SKM-1 (cell line): ENCODE data around the gene ADAM17.

Experiments
- DNase-seq: peaks from one replicate; lab custom pipeline; 2025; ENCODE audit not compliant: unreplicated experiment; lab: John Stamatoyannopoulos, UW

ADAM17 gene

GRCh38 chr2:9474361-9475057, 81.1 kb downstream of the ADAM17 start, which contains the start of gene IAH1:
TSS of gene IAH1 (plus strand) at chr2:9474551. CDS start at chr2:9474567, 16 bp downstream.
- DNase-seq: peak; percentile 6

GRCh38 chr2:9473985-9474360, 81.7 kb downstream of the ADAM17 start:
- no peak for DNase-seq

GRCh38 chr2:9473308-9473984, 82.2 kb downstream of the ADAM17 start:
- DNase-seq: no peak

DNA sequence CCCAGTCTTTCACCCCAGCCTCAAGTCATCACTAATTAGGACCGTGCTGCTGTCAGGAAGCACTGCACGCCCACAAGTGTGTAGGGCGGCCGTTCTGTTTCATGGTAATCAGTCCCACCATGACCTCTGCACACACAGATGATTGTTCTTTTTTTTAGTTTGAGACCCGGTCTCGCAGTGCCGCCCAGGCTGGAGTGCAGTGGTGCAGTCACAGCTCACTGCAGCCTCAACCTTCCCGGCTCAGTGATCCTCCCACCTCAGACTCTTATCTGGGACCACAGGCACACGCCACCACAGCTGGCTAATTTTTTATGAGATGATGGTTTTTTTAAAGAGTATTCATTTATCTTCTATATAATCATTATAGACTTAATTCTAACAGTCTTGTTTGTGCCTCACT, 83.1 kb downstream of the ADAM17 start:
- DNase-seq: no peak

DNA sequence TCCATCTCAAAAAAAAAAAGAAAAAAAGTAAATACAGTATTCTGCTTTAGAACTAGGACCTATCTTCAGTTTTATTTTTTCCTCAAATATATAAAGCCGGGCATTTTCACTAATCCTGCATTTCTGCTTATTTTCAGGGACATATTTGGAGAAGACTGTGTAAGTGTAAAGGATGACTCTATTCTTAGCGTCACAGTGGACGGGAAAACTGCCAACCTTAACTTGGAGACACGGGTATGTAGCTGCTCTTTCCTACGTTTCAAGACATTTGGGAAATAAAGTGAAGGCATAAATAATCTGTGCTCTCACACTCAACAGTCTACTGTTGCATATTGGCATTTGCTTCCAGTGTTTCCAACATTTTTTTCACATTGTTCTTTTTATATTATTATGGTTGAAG, 84.4 kb downstream of the ADAM17 start:
- DNase-seq: no peak

DNA sequence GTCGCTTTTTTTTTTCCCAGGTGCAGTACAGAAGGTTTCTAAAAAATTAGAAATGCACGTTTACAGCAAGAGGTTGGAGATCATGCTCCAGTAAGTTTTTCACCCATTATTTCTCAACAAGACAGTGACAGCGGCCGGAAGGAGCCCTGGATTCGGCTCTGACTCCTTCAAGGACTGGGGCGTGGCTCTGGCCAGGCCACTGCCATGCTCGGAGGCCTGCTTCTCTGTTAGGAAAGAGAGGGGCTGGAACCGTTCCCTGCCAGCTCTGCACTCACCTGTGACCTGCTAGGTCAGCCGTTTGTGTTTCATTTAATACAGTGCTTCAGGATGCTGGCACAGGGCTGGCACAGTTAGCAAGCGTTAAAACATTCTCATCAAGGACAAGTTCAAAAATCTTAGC, 87.9 kb downstream of the ADAM17 start:
- no peak for DNase-seq

GRCh38 chr2:9466147-9466683, 89.4 kb downstream of the ADAM17 start:
- DNase-seq: no peak

DNA sequence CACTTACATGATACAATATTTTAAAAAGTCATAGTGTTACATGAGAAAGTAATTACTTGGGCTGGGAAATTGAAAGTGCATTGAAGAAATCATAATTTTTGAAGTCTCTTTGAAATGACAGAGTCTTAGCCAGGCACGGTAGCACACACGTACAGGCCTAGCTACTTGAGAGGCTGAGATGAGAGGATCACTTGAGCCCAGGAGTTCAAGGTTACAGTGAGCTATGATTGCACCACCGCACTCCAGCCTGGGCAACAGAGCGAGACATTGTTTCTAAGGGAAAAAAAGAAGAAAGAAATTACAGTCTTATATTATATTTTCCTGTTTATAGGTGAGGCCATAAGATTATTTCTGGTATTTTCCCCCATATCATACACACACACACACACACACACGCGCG, 90.5 kb downstream of the ADAM17 start:
- DNase-seq: no peak

- DNase-seq: no peak
Measured at GRCh38 chr2:9463698-9464034, 92.0 kb downstream of the ADAM17 start.

DNA sequence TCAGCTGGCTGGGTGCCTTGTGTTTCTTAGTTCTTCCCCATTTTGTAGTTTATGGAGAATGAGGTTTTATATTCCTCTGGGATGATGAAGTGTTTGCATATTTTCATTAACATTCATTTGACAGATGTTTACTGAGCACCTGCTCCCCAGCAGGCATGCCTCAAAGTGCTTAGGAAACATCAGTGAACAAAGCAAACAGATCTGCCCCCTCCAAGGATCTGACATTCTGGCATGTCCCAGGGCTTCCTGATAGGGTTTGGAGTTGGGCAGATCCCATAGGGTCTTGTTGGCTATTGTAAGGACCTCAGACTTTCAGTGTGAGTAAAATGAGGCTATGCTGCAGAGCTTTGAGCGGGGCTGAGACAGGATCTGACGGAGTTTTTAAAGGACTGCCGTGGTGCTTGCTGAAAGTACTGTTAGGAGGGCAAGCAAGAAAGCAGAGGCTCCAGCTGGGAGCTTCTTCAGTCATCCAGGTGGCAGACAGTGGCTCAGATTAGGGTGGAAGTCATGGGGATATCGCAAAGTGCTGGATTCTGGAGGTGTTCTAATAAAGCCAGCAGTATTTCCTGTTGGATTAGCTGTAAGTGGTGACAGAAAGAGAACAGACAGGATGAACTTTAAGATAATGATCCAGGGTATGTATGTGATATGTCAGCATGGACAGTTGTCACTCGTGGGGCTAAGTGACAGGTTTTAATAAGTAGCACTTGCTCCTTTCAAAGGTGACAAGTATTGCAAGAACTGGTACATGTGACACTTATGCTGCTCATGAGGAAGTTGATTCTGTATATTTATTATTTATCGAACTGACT, 92.5 kb downstream of the ADAM17 start:
- DNase-seq: no peak

GRCh38 chr2:9462313-9462712, 93.3 kb downstream of the ADAM17 start:
- no peak for DNase-seq

DNA sequence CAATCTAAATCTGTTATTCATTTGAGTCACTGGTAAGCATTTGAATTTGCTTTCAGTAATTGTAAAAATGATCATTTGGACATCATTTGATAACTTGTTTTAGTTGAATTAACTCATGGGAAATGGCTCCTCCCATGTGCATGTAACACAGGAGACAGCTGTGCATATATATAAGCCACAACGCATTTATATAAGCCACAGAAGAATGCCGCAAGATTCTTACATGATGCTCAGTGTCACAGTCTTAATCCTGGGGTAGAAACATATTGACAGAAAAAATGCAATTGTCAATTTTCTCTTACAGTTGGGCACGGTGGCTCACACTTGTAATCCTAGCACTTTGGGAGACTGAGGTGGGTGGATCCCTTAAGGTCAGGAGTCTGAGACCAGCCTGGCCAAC, 94.6 kb downstream of the ADAM17 start:
- DNase-seq: no peak

DNA sequence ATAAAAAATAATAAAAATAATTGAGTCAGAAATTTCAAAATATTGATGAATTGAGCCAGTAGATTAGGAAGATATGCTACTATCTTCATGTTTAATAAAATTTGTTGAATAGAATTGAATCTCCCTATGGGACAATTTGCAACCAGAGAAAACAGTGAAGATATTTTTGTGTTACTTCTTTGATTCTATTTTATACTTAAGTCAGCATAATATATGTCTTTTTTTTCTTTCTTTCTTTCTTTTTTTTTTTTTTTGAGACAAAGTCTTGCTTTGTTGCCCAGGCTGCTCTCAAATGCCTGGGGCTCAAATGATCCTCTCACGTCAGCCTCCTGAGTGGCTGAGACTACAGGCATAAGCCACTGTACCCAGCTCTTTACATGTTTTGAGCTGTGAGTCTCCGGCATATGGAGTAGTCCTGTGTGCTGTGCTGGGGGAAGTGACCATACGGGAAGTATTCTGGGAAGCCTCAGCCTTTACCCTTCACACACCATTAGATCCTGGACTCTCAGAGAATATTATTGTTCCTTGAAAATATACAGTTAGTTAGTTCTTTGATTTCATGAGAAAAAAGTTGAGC, 95.1 kb downstream of the ADAM17 start:
- DNase-seq: no peak

GRCh38 chr2:9451231-9451630, 104.4 kb downstream of the ADAM17 start:
- DNase-seq: no peak

GRCh38 chr2:9445089-9445488, 110.5 kb downstream of the ADAM17 start:
- no peak for DNase-seq

GRCh38 chr2:9443526-9443925, 112.1 kb downstream of the ADAM17 start:
- DNase-seq: no peak

GRCh38 chr2:9441556-9441955, 114.1 kb downstream of the ADAM17 start:
- no peak for DNase-seq

DNA sequence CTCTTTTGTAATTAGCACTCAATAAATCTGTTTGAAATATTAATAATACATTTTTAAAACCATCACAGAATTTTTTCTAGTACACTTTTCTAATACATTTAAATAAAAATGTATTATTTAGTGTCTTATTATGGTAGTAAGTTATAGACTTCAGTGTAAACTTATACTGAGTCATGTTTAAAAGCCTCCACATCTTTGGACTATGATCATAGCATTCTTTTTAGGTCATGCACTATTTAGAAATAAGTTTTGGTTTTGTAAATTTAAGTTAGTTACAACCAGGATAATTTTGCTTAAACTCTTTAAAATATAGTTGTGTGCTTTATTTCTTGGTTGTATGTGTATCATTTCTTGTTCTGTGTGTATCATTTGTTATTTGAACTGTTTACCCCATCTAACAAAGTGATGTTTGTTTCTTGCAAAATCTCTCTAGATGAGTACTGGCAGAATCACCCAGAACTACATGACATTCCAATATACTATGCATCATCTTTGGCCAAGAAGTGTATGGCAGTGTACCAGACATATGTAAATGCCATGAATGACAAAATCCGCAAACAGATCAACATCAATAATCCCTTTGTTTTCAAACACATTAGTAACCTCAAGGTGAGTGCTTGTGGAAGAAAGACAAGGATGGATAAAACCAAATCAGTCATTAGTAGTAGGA, 115.4 kb downstream of the ADAM17 start:
- DNase-seq: no peak

GRCh38 chr2:9439536-9439935, 116.1 kb downstream of the ADAM17 start:
- no peak for DNase-seq
